ENCODE data around the gene LFNG. TPM values are rescaled to one million over a fixed set of nuclear protein-coding genes. Genes with fewer than 3 reads are reported as not detected.

The LFNG gene
- total RNA-seq, 1 donor from 2014 or later: 8.7 TPM

DNA sequence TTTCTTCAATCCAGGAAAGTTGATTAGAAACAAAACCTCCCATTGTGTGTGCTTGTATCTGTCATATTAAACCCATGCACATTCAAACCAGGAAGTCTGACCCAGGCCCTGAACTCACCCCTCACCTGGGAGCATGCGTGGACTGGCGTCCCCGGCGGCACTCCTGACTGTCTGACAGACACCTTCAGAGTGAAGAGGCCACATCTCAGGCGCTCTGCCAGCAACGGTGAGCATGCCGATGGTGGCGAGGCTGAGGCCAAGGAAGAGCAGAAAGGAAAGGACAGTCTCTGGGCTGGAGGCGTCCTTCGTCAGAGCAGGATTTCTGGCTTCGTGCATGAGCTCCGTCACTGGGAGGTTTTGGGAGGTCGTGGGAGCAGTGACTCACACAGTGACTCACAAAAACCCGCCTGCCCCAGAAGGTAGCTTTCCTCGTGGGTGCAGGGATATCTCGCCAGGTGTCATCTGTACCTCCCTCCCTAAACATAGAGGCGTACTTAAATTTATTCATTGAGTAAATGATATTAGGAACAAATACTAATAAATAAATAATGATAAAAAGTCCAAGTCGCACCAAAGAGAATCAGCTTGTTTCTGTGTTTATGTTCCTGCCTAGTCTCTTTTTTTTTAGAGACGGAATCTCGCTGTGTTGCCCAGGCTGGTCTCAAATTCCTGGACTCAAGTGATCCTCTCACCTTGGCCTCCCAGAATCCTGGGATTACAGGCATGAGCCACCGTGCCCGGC lies 52.7 kb downstream of the LFNG start:
- DNase-seq: no peak

DNA sequence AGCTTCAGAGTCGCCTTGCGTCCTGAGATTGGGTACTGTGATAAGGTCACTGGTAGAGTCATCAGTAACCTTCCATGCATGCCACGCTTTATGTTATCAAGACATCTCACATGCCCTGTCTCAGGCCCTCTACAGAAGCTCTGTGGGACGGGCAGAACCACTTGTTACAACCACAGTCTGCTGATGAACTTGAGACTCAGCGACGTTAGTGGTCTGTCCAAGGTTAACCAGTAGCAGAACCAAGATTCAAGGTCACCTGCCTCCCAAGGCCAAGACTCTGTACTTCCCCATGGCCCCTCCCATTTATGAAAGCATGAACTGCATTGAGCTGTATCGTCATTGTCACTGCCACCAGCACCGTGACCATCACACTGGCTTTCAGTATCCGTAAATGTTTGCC lies 54.2 kb downstream of the LFNG start:
- no peak for DNase-seq

DNA sequence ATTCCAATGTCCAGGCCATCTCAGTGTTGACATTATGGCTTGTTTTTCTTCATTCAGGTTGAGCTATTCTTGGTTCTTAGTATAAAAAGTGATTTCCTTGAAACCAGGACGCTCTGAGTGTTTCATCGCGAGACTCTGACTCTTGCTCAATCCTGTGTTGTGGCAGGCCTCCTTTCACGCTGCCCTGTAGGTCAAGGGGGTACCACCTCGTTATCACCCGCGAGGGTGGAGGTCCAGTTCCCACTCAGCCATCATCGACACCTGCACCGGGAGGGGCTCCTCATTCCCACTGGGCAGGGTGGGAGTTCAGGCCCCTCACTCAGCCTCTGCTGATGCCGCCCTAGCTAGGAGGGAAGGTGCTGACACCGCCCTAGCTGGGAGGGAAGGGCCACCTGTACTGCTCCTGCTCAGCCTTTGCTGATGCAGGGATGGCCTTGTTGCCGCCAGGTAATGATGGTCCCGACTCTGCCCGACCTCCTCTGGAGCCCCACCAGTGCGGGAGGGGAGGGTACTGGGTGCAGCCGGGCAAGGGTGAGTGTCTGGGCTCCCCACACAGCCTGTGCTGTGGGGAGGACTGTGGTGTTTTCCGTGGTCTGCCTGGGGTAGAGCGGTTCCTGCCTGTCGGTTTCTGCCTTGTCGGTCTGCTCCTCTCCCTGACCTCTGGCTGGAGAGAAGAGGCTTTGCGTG lies 55.6 kb downstream of the LFNG start:
- no peak for DNase-seq

DNA sequence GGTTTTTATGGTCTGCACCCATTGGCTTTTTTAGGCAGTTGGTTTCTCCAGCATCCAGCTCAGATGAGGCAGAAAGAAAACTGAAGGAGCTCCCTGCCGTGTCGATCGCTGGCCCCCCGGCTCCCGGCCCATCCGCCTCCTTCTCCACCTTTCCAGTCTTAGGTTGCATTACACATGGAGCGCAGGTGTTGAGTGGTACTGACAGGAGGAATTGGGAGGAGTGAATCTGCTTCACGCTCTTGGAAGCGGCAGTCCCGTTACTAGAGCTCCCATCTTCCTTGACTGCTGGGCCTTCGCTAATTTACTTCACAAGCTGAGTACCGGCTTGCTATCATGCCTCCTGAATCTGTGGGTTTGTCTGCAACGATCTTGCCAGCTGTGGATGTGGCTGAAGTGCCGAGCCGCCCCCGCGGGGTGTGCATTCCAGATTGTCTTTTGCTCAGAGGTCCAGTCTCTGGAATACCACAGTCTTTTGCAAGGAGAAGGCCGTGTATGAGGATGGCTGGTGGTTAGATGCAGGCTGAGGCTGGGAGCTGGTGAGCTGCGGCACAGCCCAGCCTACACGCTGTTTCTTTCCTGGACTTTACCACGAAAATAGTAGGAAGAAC lies 56.3 kb downstream of the LFNG start:
- DNase-seq: no peak

DNA sequence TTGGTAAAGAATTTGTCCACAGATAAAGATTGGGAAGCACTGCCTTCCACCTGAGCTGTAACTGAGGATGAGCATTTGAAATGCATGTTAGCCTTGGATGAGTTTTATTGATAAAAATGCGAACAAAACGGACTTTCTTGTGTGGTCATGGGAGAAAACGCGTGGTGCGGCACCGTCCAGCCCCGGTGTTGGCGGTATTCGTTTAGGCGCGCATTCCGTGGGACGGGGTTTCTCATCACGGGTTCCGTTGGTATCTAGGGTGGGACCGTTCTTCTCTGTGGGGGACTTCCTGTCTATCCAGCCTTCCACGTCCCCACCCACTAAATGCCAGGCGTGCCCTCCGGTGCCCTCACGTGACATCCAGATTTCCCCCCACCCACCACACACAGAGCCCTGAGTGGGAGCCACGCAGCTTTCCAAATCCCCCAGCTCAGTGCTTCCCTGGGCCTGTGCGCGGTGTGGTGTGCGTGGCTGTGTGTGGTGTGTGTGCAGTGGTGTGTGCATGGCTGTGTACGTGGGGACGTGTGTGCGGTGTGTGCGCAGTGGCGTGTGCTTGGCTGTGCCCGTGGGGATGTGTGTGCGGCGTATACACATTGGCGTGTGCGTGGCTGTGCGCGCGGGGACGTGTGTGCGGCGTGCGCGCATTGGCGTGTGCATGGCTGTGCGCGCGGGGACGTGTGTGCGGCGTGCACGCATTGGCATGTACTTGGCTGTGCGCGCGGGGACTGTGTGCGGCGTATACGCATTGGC lies 57.3 kb downstream of the LFNG start:
- no peak for DNase-seq

Small RNAs within 50 kb of the gene (small RNA-seq; reads per million reads assigned to genes)
- not detected for gene MIR4648

Other genes with a start within 250 kb of the LFNG start
- gene SNX8, start 205.3 kb upstream of the LFNG start, total RNA-seq: 13.4 TPM
- gene EIF3B, start 164.9 kb upstream of the LFNG start, total RNA-seq: 63.0 TPM
- 1.9 TPM for gene CHST12, start 116.2 kb upstream of the LFNG start, total RNA-seq
- gene GRIFIN, start 43.4 kb upstream of the LFNG start, total RNA-seq: not detected
- gene BRAT1, start 35.8 kb downstream of the LFNG start, total RNA-seq: 15.6 TPM
- 22.3 TPM for gene IQCE, start 39.2 kb downstream of the LFNG start, total RNA-seq
- gene TTYH3, start 112.2 kb downstream of the LFNG start, total RNA-seq: 31.5 TPM
- 2.2 TPM for gene AMZ1, start 168.4 kb downstream of the LFNG start, total RNA-seq